B cell (primary cell): ENCODE results near the gene UTP15. TPM values are rescaled to one million over a fixed set of nuclear protein-coding genes. Genes with fewer than 3 reads are reported as not detected.

Experiments
- ATAC-seq: fragments of 200-7000 bp; cut with Tn5 transposase; one replicate; pipeline ENCODE4 v1.10.0; 2021; ENCODE audit warnings: low read depth, mild to moderate bottlenecking, moderate number of reproducible peaks, moderate library complexity
- CTCF ChIA-PET: fragments of 350-600 bp; sonication (Branson Sonifier 250); formaldehyde crosslinking; loops from one replicate; lab custom pipeline; 2021; ENCODE audit warnings: antibody characterized with exemption, inconsistent platforms; lab: Charles Lee
- POLR2A ChIA-PET: fragments of 350-600 bp; sonication (Branson Sonifier 250); formaldehyde crosslinking; loops from one replicate; lab custom pipeline; 2021; ENCODE audit warnings: antibody characterized with exemption; lab: Charles Lee
- DNase-seq: peaks from one replicate; pipeline ENCODE4 v3.0.0; 2013
- H2AFZ ChIP-seq: 2 replicates; pipeline ENCODE4 v1.6.1; 2012; ENCODE audit warnings: mild to moderate bottlenecking, low read depth, low read length; ENCODE audit not compliant: insufficient read depth, poor library complexity, severe bottlenecking
- H3K27ac ChIP-seq, 2 donors: 1 replicate in 1 of 2; 2 replicates in 1 of 2; pipeline ENCODE4 v1.5.1; 2012 to 2013; ENCODE audit warnings: low read length in 2 of 2, mild to moderate bottlenecking in 2 of 2, moderate library complexity in 1 of 2
- H3K27me3 ChIP-seq, 4 experiments: fragments of 200-600 bp in 1 of 4; sonication (generic) in 1 of 4; replicated peaks in 1 of 4; 1 replicate in 2 of 4; 2 replicates in 2 of 4; pipeline versions ENCODE4 v1.6.1 to v1.7.0; 2013 to 2016; ENCODE audit warnings: low read length in 3 of 4, mild to moderate bottlenecking in 2 of 4, mixed read lengths in 1 of 4, moderate library complexity in 1 of 4; ENCODE audit not compliant: insufficient read depth in 4 of 4, control insufficient read depth in 3 of 4; ENCODE audit errors: control extremely low read depth in 1 of 4
- H3K36me3 ChIP-seq, 2 experiments: replicated peaks in 1 of 2; 1 replicate in 1 of 2; 2 replicates in 1 of 2; pipeline versions ENCODE4 v1.6.1 to v1.7.1; 2013; ENCODE audit warnings: low read length in 1 of 2; ENCODE audit not compliant: insufficient read depth in 2 of 2, control insufficient read depth in 1 of 2; ENCODE audit errors: control extremely low read depth in 1 of 2, extremely low read depth in 1 of 2
- H3K4me1 ChIP-seq, 2 donors: fragments of 200-600 bp in 1 of 2; sonication (generic) in 1 of 2; 1 replicate in 1 of 2; 2 replicates in 1 of 2; pipeline versions ENCODE4 v1.5.1 to v1.6.1; 2013 to 2017; ENCODE audit warnings: low read length in 2 of 2; ENCODE audit not compliant: control insufficient read depth in 2 of 2, insufficient read depth in 2 of 2
- H3K4me2 ChIP-seq: replicated peaks from 2 replicates; pipeline ENCODE3; 2012; ENCODE audit warnings: mild to moderate bottlenecking, low read depth, low read length; ENCODE audit not compliant: poor library complexity, severe bottlenecking
- H3K4me3 ChIP-seq, 5 experiments: fragments of 200-600 bp in 1 of 5; sonication (generic) in 1 of 5; 1 replicate in 3 of 5; 2 replicates in 2 of 5; pipeline versions ENCODE4 v1.5.1 to v1.7.0; 2011 to 2016; ENCODE audit warnings: low read length in 4 of 5, mild to moderate bottlenecking in 4 of 5, low read depth in 2 of 5, control low read depth in 1 of 5, moderate library complexity in 1 of 5; ENCODE audit not compliant: insufficient read depth in 1 of 5; ENCODE audit errors: control extremely low read depth in 1 of 5, extremely low read depth in 1 of 5
- H3K79me2 ChIP-seq: fragments of 200-600 bp; sonication (generic); one replicate; pipeline ENCODE4 v1.6.0; 2016; ENCODE audit warnings: low read length; ENCODE audit not compliant: control insufficient read depth, insufficient read depth
- H3K9ac ChIP-seq: fragments of 200-600 bp; sonication (generic); 2 replicates; pipeline ENCODE4 v1.6.1; 2017; ENCODE audit warnings: mild to moderate bottlenecking, low read length, moderate library complexity
- H3K9me3 ChIP-seq, 3 donors: one replicate each; pipeline versions ENCODE4 v1.6.1 to v1.7.1; 2013; ENCODE audit warnings: low read length in 2 of 3; ENCODE audit not compliant: control insufficient read depth in 2 of 3, insufficient read depth in 1 of 3; ENCODE audit errors: control extremely low read depth in 1 of 3
- H4K20me1 ChIP-seq: 2 replicates; pipeline ENCODE4 v1.6.0; 2012; ENCODE audit warnings: mild to moderate bottlenecking, low read length; ENCODE audit not compliant: insufficient read depth, control insufficient read depth, poor library complexity, severe bottlenecking
- H3K27ac Mint-ChIP-seq: one replicate; pipeline ENCODE4 v1.8.0; 2021; ENCODE audit warnings: mixed read lengths
- H3K27me3 Mint-ChIP-seq: one replicate; pipeline ENCODE4 v1.8.0; 2021; ENCODE audit warnings: mixed read lengths
- H3K4me1 Mint-ChIP-seq: one replicate; pipeline ENCODE4 v1.8.0; 2021; ENCODE audit warnings: mixed read lengths
- H3K4me3 Mint-ChIP-seq: one replicate; pipeline ENCODE4 v1.8.0; 2021; ENCODE audit warnings: mixed read lengths
- H3K9me3 Mint-ChIP-seq: one replicate; pipeline ENCODE4 v1.8.0; 2022; ENCODE audit warnings: mixed read lengths; ENCODE audit not compliant: insufficient read depth
- EZH2 ChIP-seq: IDR thresholded peaks from 2 replicates; pipeline ENCODE4 v1.6.1; 2012; ENCODE audit warnings: borderline replicate concordance, low read depth, mild to moderate bottlenecking, moderate library complexity, low read length; ENCODE audit not compliant: insufficient read depth, poor library complexity, severe bottlenecking
- WGBS: methylation state at CpG from one replicate; pipeline ENCODE4 v1.1.5; 2013; ENCODE audit warnings: missing lambda C conversion rate; ENCODE audit not compliant: insufficient coverage; 5-methylcytosine and 5-hydroxymethylcytosine counted together
- intact Hi-C: fragments of 100-400 bp; cut with micrococcal nuclease; formaldehyde crosslinking; loops from one replicate; pipeline ENCODE4 v1.10.0; 2022
- polyA plus RNA-seq: library from polyadenylated mRNA; depleted of rRNA; stranded (reverse); fragments of >200 nt; gene quantifications from 2 replicates; pipeline ENCODE4 v1.2.3, GENCODE V29; 2012
- total RNA-seq, 2 donors: library from RNA; stranded (reverse); fragments of 120-200 nt in 1 of 2; gene quantifications; 1 replicate in 1 of 2; 2 replicates in 1 of 2; pipeline versions ENCODE4 v1.2.3 to v1.2.4, GENCODE V29; 2013 to 2022
- TF ChIP-seq, protein P1 (sequence below): fragments of 200-600 bp; IDR thresholded peaks from one replicate; pipeline ENCODE4 v1.8.0; 2022; ENCODE audit warnings: antibody characterized with exemption, mild to moderate bottlenecking

Gene UTP15
- total and polyA plus RNA-seq, 2 donors (not counting 1 experiment from before 2014, with no cell fraction given), result 17.1 to 25.3 TPM

DNA sequence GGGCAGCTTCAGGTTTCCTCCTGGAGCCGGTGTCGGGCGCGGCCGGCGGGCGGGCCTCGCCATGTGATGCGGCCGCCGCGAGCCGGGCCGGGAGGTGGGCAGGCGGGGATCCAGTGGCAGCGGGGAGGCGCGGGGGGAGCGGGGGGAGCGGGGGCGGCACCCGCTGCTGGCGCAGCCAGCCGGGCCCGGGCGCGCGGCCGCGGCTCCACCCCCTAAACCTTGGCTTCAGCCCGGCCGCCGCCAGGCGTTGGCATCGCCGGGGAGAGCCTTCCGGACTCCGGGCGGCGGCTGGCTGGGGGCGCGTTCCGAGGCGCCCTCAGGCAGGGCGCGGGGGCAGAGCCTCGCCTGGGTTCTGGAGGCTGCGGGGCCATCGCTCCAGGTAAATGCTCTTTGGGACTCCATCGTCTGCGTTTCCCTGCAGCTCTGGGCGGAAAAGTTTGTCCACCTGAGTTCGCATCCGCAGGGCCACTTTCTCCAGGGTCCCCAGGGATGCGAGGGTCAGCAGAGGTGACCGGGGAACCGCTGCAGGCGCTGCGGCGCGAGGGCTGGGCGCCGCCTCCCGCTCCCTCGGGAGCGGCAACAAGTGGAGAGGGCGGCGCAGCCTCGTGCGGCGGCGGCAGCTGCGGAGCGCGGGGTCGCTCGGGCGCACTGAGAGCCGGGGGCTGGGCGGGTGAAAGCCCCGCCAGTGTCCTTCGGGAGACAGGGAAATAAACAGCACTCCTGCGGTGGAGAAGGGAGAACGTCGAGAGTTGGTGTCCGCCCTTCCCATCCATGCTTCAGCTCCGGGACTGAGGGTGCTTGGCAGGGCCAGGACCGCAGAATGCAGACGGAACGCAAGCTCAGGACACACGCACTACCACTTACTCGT lies 60.6 kb downstream of the UTP15 start, which contains the start of gene ARHGEF28:
TSS of gene ARHGEF28 (plus strand) at position 253 of the 868 bp plus-strand sequence. CDS start 58,656 bp downstream, outside the sequence.
- Mint-ChIP-seq H3K4me3 (peak within 1 kb of the TSS; percentile 78), H3K27ac (no peak within 1 kb of the TSS), H3K27me3 (peaks cover 52% of the 10 kb centered on the region), H3K9me3 (no peaks in the 10 kb centered on the region), H3K4me1 (peaks cover 3% of the 10 kb centered on the region)
- ChIA-PET CTCF (no interaction called here), POLR2A (no interaction called here)
- no peaks in the 10 kb centered on the region for H3K9me3 ChIP-seq
- no peak within 1 kb of the TSS for H3K9ac ChIP-seq
- WGBS, result 2% methylated on average over 92 of the region's 92 CpGs
- H4K20me1 ChIP-seq, result no peaks in the 10 kb centered on the region
- peak within 1 kb of the TSS; percentile 49 for H2AFZ ChIP-seq
- peaks cover 0 to 7% of the 10 kb centered on the region in 2 donors for H3K4me1 ChIP-seq
- DNase-seq (peak; percentile 7), ATAC-seq (peak; percentile 47)
- H3K27ac ChIP-seq, result no peak within 1 kb of the TSS
- H3K79me2 ChIP-seq, result no peaks in the 10 kb centered on the region
- TF ChIP-seq, protein P1, sequence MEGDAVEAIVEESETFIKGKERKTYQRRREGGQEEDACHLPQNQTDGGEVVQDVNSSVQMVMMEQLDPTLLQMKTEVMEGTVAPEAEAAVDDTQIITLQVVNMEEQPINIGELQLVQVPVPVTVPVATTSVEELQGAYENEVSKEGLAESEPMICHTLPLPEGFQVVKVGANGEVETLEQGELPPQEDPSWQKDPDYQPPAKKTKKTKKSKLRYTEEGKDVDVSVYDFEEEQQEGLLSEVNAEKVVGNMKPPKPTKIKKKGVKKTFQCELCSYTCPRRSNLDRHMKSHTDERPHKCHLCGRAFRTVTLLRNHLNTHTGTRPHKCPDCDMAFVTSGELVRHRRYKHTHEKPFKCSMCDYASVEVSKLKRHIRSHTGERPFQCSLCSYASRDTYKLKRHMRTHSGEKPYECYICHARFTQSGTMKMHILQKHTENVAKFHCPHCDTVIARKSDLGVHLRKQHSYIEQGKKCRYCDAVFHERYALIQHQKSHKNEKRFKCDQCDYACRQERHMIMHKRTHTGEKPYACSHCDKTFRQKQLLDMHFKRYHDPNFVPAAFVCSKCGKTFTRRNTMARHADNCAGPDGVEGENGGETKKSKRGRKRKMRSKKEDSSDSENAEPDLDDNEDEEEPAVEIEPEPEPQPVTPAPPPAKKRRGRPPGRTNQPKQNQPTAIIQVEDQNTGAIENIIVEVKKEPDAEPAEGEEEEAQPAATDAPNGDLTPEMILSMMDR, result no peak
- no peak for TF ChIP-seq EZH2
- H3K36me3 ChIP-seq, result no peaks in the 10 kb centered on the region
- H3K4me2 ChIP-seq, result peak within 1 kb of the TSS; percentile 68
- H3K27me3 ChIP-seq, result peaks cover 0 to 20% (median 12%) of the 10 kb centered on the region in 4 experiments
- H3K4me3 ChIP-seq, result peak within 1 kb of the TSS in 3 of 5 experiments; percentile 11 to 33 (median 33)
- intact Hi-C loops, result no loop called here

DNA sequence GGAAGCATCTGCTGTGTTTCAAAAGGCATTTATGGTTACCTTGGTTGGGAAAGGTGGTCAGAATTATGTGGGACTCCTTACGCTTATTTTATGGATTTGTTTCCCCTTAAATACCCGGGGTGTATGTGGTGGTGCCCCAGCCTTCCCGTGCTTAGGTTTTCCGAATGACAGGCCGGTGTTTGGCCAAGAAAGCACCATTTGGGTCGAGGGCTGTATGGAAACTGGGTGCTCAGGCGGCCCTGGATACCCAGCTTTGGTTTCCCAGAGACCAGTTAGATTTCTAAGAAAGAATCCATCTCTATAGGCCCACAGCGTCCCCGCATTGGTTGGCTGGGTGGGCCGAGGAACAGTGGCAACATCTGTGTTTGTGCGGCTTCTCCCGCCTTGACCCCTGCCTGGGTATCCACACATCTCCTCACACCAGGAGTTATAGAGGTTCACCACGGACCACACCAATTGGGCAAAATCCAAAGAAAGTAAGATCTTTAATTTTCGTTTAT lies 61.3 kb downstream of the UTP15 start:
- TF ChIP-seq, protein P1, result no peak
- no peak for TF ChIP-seq EZH2
- ATAC-seq (no peak), DNase-seq (no peak)
- Histone ChIP-seq H2AFZ (no peak overlapping the region), H3K4me3 (peak overlapping the region in 1 of 5 experiments; percentile 33), H3K36me3 (no peaks in the 10 kb centered on the region), H3K9ac (no peak overlapping the region), H3K79me2 (no peaks in the 10 kb centered on the region), H3K4me2 (peak overlapping the region; percentile 68), H3K27me3 (peaks cover 0 to 20% (median 13%) of the 10 kb centered on the region in 4 experiments), H3K4me1 (peaks cover 0 to 7% of the 10 kb centered on the region in 2 donors), H3K9me3 (no peaks in the 10 kb centered on the region), H3K27ac (no peak overlapping the region), H4K20me1 (no peaks in the 10 kb centered on the region)
- Mint-ChIP-seq H3K4me1 (peaks cover 3% of the 10 kb centered on the region), H3K9me3 (no peaks in the 10 kb centered on the region), H3K4me3 (peak overlapping the region; percentile 44), H3K27ac (no peak overlapping the region), H3K27me3 (peaks cover 52% of the 10 kb centered on the region)
- intact Hi-C loops, result no loop called here
- CTCF ChIA-PET, result no interaction called here
- 84% methylated on average over 13 of the region's 14 CpGs for WGBS
- POLR2A ChIA-PET, result no interaction called here
